LNCAP (cell line): ENCODE results near the gene DNAJC11.

Source experiments
- CTCF ChIP-seq: fragments of 450-650 bp; IDR thresholded peaks from 2 replicates; pipeline ENCODE4 v1.5.1; 2017; ENCODE audit warnings: mild to moderate bottlenecking

The DNAJC11 gene

GRCh38 chr1:6622396-6623152, 79.0 kb downstream of the DNAJC11 start:
- no peak for TF ChIP-seq CTCF

- TF ChIP-seq CTCF = no peak
These were observed 79.9 kb downstream of the DNAJC11 start for GRCh38 chr1:6621429-6622391.

- no peak for TF ChIP-seq CTCF
These were observed 82.6 kb downstream of the DNAJC11 start for GRCh38 chr1:6619045-6619444.

GRCh38 chr1:6614929-6615785, 86.5 kb downstream of the DNAJC11 start:
- no peak for TF ChIP-seq CTCF

GRCh38 chr1:6614019-6614928, 87.3 kb downstream of the DNAJC11 start:
- no peak for TF ChIP-seq CTCF

- TF ChIP-seq CTCF = no peak
These were observed 88.1 kb downstream of the DNAJC11 start, which contains the start of gene PHF13 for GRCh38 chr1:6613361-6614018. PHF13 (plus strand) TSS chr1:6613731; CDS start chr1:6614067, 336 bp downstream.
